Smooth muscle cell (in vitro differentiated cells): Measurements from ENCODE around the gene GP1BB. TPM values are rescaled to one million over a fixed set of nuclear protein-coding genes. Genes with fewer than 3 reads are reported as not detected.

Source experiments
- DNase-seq: peaks from one replicate; lab custom pipeline; 2025; ENCODE audit not compliant: unreplicated experiment; lab: John Stamatoyannopoulos, UW
- H2AFZ ChIP-seq: fragments of 200-600 bp; sonication (generic); 2 replicates; pipeline ENCODE4 v1.6.0; 2016; ENCODE audit warnings: antibody characterized with exemption, low read depth, mild to moderate bottlenecking
- H3F3A ChIP-seq: fragments of 200-600 bp; sonication (generic); 2 replicates; pipeline ENCODE4 v1.6.0; 2017; ENCODE audit warnings: antibody characterized with exemption, low read depth
- H3K27ac ChIP-seq: fragments of 200-600 bp; sonication (generic); 2 replicates; pipeline ENCODE4 v1.5.1; 2016; ENCODE audit warnings: low read depth, mild to moderate bottlenecking
- H3K27me3 ChIP-seq: fragments of 200-600 bp; sonication (generic); 2 replicates; pipeline ENCODE4 v1.6.1; 2016; ENCODE audit warnings: low read depth, mild to moderate bottlenecking
- H3K36me3 ChIP-seq: fragments of 200-600 bp; sonication (generic); 2 replicates; pipeline ENCODE4 v1.5.1; 2016; ENCODE audit warnings: low read depth
- H3K4me1 ChIP-seq: fragments of 200-600 bp; sonication (generic); 2 replicates; pipeline ENCODE4 v1.5.1; 2016; ENCODE audit warnings: low read depth
- H3K4me2 ChIP-seq: fragments of 200-600 bp; sonication (generic); 2 replicates; pipeline ENCODE4 v1.6.0; 2016; ENCODE audit warnings: mild to moderate bottlenecking
- H3K4me3 ChIP-seq: fragments of 200-600 bp; sonication (generic); 2 replicates; pipeline ENCODE4 v1.5.1; 2016; ENCODE audit warnings: mild to moderate bottlenecking
- H3K79me2 ChIP-seq: fragments of 200-600 bp; sonication (generic); 2 replicates; pipeline ENCODE4 v1.6.0; 2016; ENCODE audit warnings: low read depth, mild to moderate bottlenecking
- H3K9ac ChIP-seq: fragments of 200-600 bp; sonication (generic); 2 replicates; pipeline ENCODE4 v1.6.0; 2016; ENCODE audit warnings: low read depth
- H3K9me3 ChIP-seq: fragments of 200-600 bp; sonication (generic); replicated peaks from 2 replicates; pipeline ENCODE4 v1.5.1; 2016; ENCODE audit warnings: low read depth
- H4K20me1 ChIP-seq: fragments of 200-600 bp; sonication (generic); 2 replicates; pipeline ENCODE4 v1.6.0; 2016; ENCODE audit warnings: low read depth
- CTCF ChIP-seq: fragments of 200-600 bp; sonication (generic); IDR thresholded peaks from 2 replicates; pipeline ENCODE4 v1.5.1; 2017; ENCODE audit warnings: borderline replicate concordance, mild to moderate bottlenecking, antibody characterized with exemption; ENCODE audit not compliant: insufficient read depth, poor library complexity, severe bottlenecking
- WGBS: methylation state at CpG from one replicate; pipeline ENCODE4 v1.1.7; 2016; ENCODE audit warnings: low lambda C conversion rate; 5-methylcytosine and 5-hydroxymethylcytosine counted together
- polyA plus RNA-seq: library from polyadenylated mRNA; unstranded; fragments of >200 nt; fragmentation: Nextera tagmentation; extraction: Ambion mirVana; gene quantifications from 2 replicates; pipeline ENCODE4 v1.2.1, GENCODE V29; 2016
- total RNA-seq: library from RNA; depleted of rRNA; stranded (reverse); fragments of >200 nt; gene quantifications from 2 replicates; pipeline ENCODE4 v1.2.3, GENCODE V29; 2014

GP1BB gene
- total and polyA plus RNA-seq, 2 experiments from 2014 or later, result 0.94 to 9.7 TPM

- 88% methylated on average over 15 of the region's 15 CpGs for WGBS
- Histone ChIP-seq H3K27me3 (no peaks in the 10 kb centered on the region), H3K79me2 (no peaks in the 10 kb centered on the region), H3K4me1 (no peaks in the 10 kb centered on the region), H3K9ac (no peak overlapping the region), H3K4me3 (no peak overlapping the region), H3K27ac (no peak overlapping the region), H3F3A (no peaks in the 10 kb centered on the region), H3K4me2 (no peak overlapping the region), H2AFZ (no peak overlapping the region), H3K9me3 (no peaks in the 10 kb centered on the region), H3K36me3 (no peaks in the 10 kb centered on the region), H4K20me1 (no peaks in the 10 kb centered on the region)
- no peak for DNase-seq
- TF ChIP-seq CTCF, result no peak
These were observed 18.9 kb upstream of the GP1BB start for GRCh38 chr22:19704355-19705015.

- Histone ChIP-seq H3K79me2 (no peaks in the 10 kb centered on the region), H3K4me3 (no peak overlapping the region), H3K27ac (no peak overlapping the region), H3K36me3 (no peaks in the 10 kb centered on the region), H3K4me1 (no peaks in the 10 kb centered on the region), H3K27me3 (no peaks in the 10 kb centered on the region), H4K20me1 (no peaks in the 10 kb centered on the region), H3K4me2 (no peak overlapping the region), H3K9ac (no peak overlapping the region), H3F3A (no peaks in the 10 kb centered on the region), H2AFZ (no peak overlapping the region), H3K9me3 (no peaks in the 10 kb centered on the region)
- DNase-seq, result no peak
- WGBS, result 49% methylated on average over 14 of the region's 14 CpGs
- TF ChIP-seq CTCF, result no peak
These were observed 18.0 kb upstream of the GP1BB start for GRCh38 chr22:19705181-19705934.

- Histone ChIP-seq H3K4me3 (no peak overlapping the region), H4K20me1 (no peaks in the 10 kb centered on the region), H3K36me3 (no peaks in the 10 kb centered on the region), H3K79me2 (no peaks in the 10 kb centered on the region), H3K9ac (no peak overlapping the region), H3K27ac (no peak overlapping the region), H3K4me1 (no peaks in the 10 kb centered on the region), H3K4me2 (no peak overlapping the region), H3F3A (no peaks in the 10 kb centered on the region), H3K27me3 (no peaks in the 10 kb centered on the region), H2AFZ (no peak overlapping the region), H3K9me3 (no peaks in the 10 kb centered on the region)
- 84% methylated on average over 7 of the region's 7 CpGs for WGBS
- no peak for TF ChIP-seq CTCF
- no peak for DNase-seq
These were observed 16.6 kb upstream of the GP1BB start for GRCh38 chr22:19706661-19707151.
